ENCODE measurements around the gene TFR2. TPM values are rescaled to one million over a fixed set of nuclear protein-coding genes. Genes with fewer than 3 reads are reported as not detected.

The TFR2 gene
- total and polyA plus RNA-seq, 9 of the 15 experiments (the other 6 are each of a cell fraction or from before 2014, with no cell fraction given) = 3.8 to 123 (median 51.1) TPM

DNA sequence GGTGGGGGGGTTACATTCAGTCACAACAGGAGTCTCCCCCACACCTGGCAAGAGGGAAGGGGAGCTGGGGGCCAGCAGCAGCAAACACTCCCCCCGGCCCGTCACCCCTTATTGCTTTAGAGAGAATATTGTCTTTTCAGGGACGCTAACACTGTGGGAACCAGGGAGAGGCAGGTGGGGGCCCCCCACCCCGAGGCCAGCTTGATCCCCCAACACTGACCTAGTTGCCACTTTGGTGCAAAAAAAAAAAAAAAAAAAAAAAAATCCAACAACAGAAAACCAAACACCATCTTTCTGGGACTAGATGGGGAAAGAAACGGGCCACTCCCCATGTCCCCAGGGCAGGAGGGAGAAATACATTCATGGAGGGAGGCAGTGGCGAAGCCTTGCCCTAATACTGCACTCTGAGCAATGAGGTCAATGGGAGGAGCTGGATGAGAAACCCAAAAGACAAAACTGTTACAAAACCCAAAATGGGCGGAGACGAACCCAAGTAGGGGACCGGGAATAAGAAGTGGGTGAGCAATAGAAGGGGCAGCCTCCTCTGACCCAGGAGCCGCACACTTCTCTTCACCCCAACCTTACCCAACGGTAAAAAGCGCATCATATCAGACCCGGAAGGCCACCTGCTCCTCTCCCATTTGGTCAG is 38.7 kb upstream of the TFR2 start (continued):
- TF ChIP-seq, protein P1, sequence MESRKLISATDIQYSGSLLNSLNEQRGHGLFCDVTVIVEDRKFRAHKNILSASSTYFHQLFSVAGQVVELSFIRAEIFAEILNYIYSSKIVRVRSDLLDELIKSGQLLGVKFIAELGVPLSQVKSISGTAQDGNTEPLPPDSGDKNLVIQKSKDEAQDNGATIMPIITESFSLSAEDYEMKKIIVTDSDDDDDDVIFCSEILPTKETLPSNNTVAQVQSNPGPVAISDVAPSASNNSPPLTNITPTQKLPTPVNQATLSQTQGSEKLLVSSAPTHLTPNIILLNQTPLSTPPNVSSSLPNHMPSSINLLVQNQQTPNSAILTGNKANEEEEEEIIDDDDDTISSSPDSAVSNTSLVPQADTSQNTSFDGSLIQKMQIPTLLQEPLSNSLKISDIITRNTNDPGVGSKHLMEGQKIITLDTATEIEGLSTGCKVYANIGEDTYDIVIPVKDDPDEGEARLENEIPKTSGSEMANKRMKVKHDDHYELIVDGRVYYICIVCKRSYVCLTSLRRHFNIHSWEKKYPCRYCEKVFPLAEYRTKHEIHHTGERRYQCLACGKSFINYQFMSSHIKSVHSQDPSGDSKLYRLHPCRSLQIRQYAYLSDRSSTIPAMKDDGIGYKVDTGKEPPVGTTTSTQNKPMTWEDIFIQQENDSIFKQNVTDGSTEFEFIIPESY (CRISPR knock-in tag; IDR thresholded peaks at IDR 0.05) = peak; percentile 7; the same call in 1 of the 2 replicates
- TF ChIP-seq POLR2AphosphoS5 (IDR thresholded peaks at IDR 0.05; ENCODE audit: control insufficient read depth, insufficient read depth, low read depth, low read length) (peak; percentile 18; the same call in 1 of the 2 replicates), PHTF2 (CRISPR knock-in tag; IDR thresholded peaks at IDR 0.05) (no peak), PCBP1 (IDR thresholded peaks at IDR 0.05; ENCODE audit: low read depth, low read length, poor library complexity, severe bottlenecking) (no peak), RBM22 (IDR thresholded peaks at IDR 0.05; ENCODE audit: low read depth, low read length, poor library complexity, severe bottlenecking) (peak; percentile 4), ZNF232 (CRISPR knock-in tag; IDR thresholded peaks at IDR 0.05) (no peak), CCAR2 (IDR thresholded peaks at IDR 0.05; ENCODE audit: low read depth, low read length) (no peak), PHB2 (IDR thresholded peaks at IDR 0.05; ENCODE audit: low read depth) (no peak), FOSL1 (tag; conservative IDR thresholded peaks at IDR 0.05) (no peak), ZNF224 (CRISPR knock-in tag; IDR thresholded peaks at IDR 0.05) (no peak), TFAM (CRISPR knock-in tag; conservative IDR thresholded peaks at IDR 0.05) (no peak), HDGF (IDR thresholded peaks at IDR 0.05) (no peak), ZNF41 (CRISPR knock-in tag; conservative IDR thresholded peaks at IDR 0.05) (no peak), ZNF3 (CRISPR knock-in tag; IDR thresholded peaks at IDR 0.05) (no peak), TRIM28 (IDR thresholded peaks at IDR 0.05) (no peak), ELF2 (CRISPR knock-in tag; IDR thresholded peaks at IDR 0.05) (no peak), ZKSCAN3 (CRISPR knock-in tag; IDR thresholded peaks at IDR 0.05) (no peak), ZEB2 (IDR thresholded peaks at IDR 0.05) (no peak), CREM (IDR thresholded peaks at IDR 0.05; ENCODE audit: low read depth) (no peak), TFE3 (CRISPR knock-in tag; IDR thresholded peaks at IDR 0.05) (no peak), ZFX (CRISPR knock-in tag; IDR thresholded peaks at IDR 0.05) (no peak)
- TF ChIP-seq, protein P2, sequence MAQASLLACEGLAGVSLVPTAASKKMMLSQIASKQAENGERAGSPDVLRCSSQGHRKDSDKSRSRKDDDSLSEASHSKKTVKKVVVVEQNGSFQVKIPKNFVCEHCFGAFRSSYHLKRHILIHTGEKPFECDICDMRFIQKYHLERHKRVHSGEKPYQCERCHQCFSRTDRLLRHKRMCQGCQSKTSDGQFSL (CRISPR knock-in tag; IDR thresholded peaks at IDR 0.05) = no peak
- TF ChIP-seq, protein P2 (tag; IDR thresholded peaks at IDR 0.05) = no peak
- TF ChIP-seq, protein P3, sequence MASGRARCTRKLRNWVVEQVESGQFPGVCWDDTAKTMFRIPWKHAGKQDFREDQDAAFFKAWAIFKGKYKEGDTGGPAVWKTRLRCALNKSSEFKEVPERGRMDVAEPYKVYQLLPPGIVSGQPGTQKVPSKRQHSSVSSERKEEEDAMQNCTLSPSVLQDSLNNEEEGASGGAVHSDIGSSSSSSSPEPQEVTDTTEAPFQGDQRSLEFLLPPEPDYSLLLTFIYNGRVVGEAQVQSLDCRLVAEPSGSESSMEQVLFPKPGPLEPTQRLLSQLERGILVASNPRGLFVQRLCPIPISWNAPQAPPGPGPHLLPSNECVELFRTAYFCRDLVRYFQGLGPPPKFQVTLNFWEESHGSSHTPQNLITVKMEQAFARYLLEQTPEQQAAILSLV (tag; IDR thresholded peaks at IDR 0.05) = no peak
- TF ChIP-seq, protein P4, sequence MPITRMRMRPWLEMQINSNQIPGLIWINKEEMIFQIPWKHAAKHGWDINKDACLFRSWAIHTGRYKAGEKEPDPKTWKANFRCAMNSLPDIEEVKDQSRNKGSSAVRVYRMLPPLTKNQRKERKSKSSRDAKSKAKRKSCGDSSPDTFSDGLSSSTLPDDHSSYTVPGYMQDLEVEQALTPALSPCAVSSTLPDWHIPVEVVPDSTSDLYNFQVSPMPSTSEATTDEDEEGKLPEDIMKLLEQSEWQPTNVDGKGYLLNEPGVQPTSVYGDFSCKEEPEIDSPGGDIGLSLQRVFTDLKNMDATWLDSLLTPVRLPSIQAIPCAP (CRISPR knock-in tag; IDR thresholded peaks at IDR 0.05; ENCODE audit: borderline replicate concordance) = no peak

Data from K562 (cell line).